Hepatocyte (in vitro differentiated cells): ENCODE data around the gene RNF208. TPM values are rescaled to one million over a fixed set of nuclear protein-coding genes. Genes with fewer than 3 reads are reported as not detected.

Source experiments
- DNase-seq: peaks from one replicate; pipeline ENCODE4 v3.0.0-alpha.2; 2016; ENCODE audit warnings: low spot score
- H2AFZ ChIP-seq: fragments of 200-600 bp; sonication (generic); 2 replicates; pipeline ENCODE4 v1.6.0; 2016; ENCODE audit warnings: antibody characterized with exemption, mild to moderate bottlenecking
- H3K27ac ChIP-seq: fragments of 200-600 bp; sonication (generic); 2 replicates; pipeline ENCODE4 v1.5.1; 2016; ENCODE audit warnings: mild to moderate bottlenecking
- H3K27me3 ChIP-seq: fragments of 200-600 bp; sonication (generic); 2 replicates; pipeline ENCODE4 v1.6.1; 2016
- H3K36me3 ChIP-seq: fragments of 200-600 bp; sonication (generic); replicated peaks from 2 replicates; pipeline ENCODE4 v1.5.1; 2016; ENCODE audit warnings: low read depth; ENCODE audit not compliant: insufficient read depth
- H3K4me1 ChIP-seq: fragments of 200-600 bp; sonication (generic); 2 replicates; pipeline ENCODE4 v1.5.1; 2016; ENCODE audit warnings: mild to moderate bottlenecking, moderate library complexity; ENCODE audit not compliant: insufficient read depth
- H3K4me2 ChIP-seq: fragments of 200-600 bp; sonication (generic); 2 replicates; pipeline ENCODE4 v1.6.0; 2016
- H3K4me3 ChIP-seq: fragments of 200-600 bp; sonication (generic); 2 replicates; pipeline ENCODE4 v1.5.1; 2016; ENCODE audit warnings: mild to moderate bottlenecking
- H3K79me2 ChIP-seq: fragments of 200-600 bp; sonication (generic); 2 replicates; pipeline ENCODE4 v1.6.0; 2017; ENCODE audit warnings: mild to moderate bottlenecking
- H3K9me2 ChIP-seq: fragments of 200-600 bp; sonication (generic); replicated peaks from 2 replicates; pipeline ENCODE4 v1.6.0; 2017; ENCODE audit warnings: mild to moderate bottlenecking; ENCODE audit not compliant: insufficient read depth
- H3K9me3 ChIP-seq: fragments of 200-600 bp; sonication (generic); 2 replicates; pipeline ENCODE4 v1.5.1; 2016; ENCODE audit warnings: low read depth, mild to moderate bottlenecking
- H4K20me1 ChIP-seq: fragments of 200-600 bp; sonication (generic); 2 replicates; pipeline ENCODE4 v1.6.0; 2016; ENCODE audit warnings: mild to moderate bottlenecking; ENCODE audit not compliant: insufficient read depth, poor library complexity, severe bottlenecking
- CTCF ChIP-seq: fragments of 200-600 bp; sonication (generic); IDR thresholded peaks from 2 replicates; pipeline ENCODE4 v1.5.1; 2016; ENCODE audit warnings: antibody characterized with exemption, mild to moderate bottlenecking; ENCODE audit not compliant: poor library complexity
- EZH2 ChIP-seq: fragments of 200-600 bp; sonication (generic); IDR thresholded peaks from 2 replicates; pipeline ENCODE4 v1.6.1; 2016; ENCODE audit warnings: antibody characterized with exemption, mild to moderate bottlenecking, borderline replicate concordance
- EZH2phosphoT487 ChIP-seq: fragments of 200-600 bp; sonication (generic); IDR thresholded peaks from one replicate; pipeline ENCODE4 v1.6.1; 2018; ENCODE audit warnings: antibody characterized with exemption, mild to moderate bottlenecking, low read depth, moderate library complexity; ENCODE audit not compliant: unreplicated experiment, severe bottlenecking
- WGBS: methylation state at CpG from one replicate; pipeline ENCODE4 v1.1.6; 2016; ENCODE audit warnings: low lambda C conversion rate; ENCODE audit errors: missing lambda C conversion rate; 5-methylcytosine and 5-hydroxymethylcytosine counted together
- polyA plus RNA-seq: library from polyadenylated mRNA; unstranded; fragments of >200 nt; fragmentation: Nextera tagmentation; extraction: Ambion mirVana; gene quantifications from 2 replicates; pipeline ENCODE4 v1.2.1, GENCODE V29; 2016
- total RNA-seq: library from RNA; depleted of rRNA; stranded (reverse); fragments of >200 nt; gene quantifications from 2 replicates; pipeline ENCODE4 v1.2.3, GENCODE V29; 2014

The RNF208 gene
- total and polyA plus RNA-seq, 2 experiments from 2014 or later = 1.6 to 3.3 TPM

GRCh38 chr9:137192448-137192780 is 29.6 kb downstream of the RNF208 start:
- peaks cover 88% of the 10 kb centered on the region for H3K79me2 ChIP-seq
- no peaks in the 10 kb centered on the region for H3K9me2 ChIP-seq
- peaks cover 60% of the 10 kb centered on the region for H4K20me1 ChIP-seq
- no peak overlapping the region for H3K27ac ChIP-seq
- peaks cover 37% of the 10 kb centered on the region for H3K4me1 ChIP-seq
- H3K4me2 ChIP-seq = no peak overlapping the region
- H3K4me3 ChIP-seq = no peak overlapping the region
- H2AFZ ChIP-seq = no peak overlapping the region
- TF ChIP-seq CTCF (no peak), EZH2phosphoT487 (no peak), EZH2 (no peak)
- DNase-seq = no peak
- no peaks in the 10 kb centered on the region for H3K27me3 ChIP-seq
- H3K36me3 ChIP-seq = no peaks in the 10 kb centered on the region
- 92% methylated on average over 9 of the region's 10 CpGs for WGBS
- no peaks in the 10 kb centered on the region for H3K9me3 ChIP-seq

GRCh38 chr9:137191691-137192447 is 30.2 kb downstream of the RNF208 start:
- 92% methylated on average over 20 of the region's 22 CpGs for WGBS
- Histone ChIP-seq H3K9me2 (no peaks in the 10 kb centered on the region), H3K27ac (no peak overlapping the region), H4K20me1 (peaks cover 59% of the 10 kb centered on the region), H3K4me2 (no peak overlapping the region), H3K27me3 (no peaks in the 10 kb centered on the region), H3K9me3 (no peaks in the 10 kb centered on the region), H3K4me1 (peaks cover 41% of the 10 kb centered on the region), H2AFZ (no peak overlapping the region), H3K36me3 (no peaks in the 10 kb centered on the region), H3K79me2 (peaks cover 88% of the 10 kb centered on the region), H3K4me3 (no peak overlapping the region)
- TF ChIP-seq EZH2 (no peak), CTCF (no peak)
- DNase-seq = no peak

- Histone ChIP-seq H3K4me3 (no peak overlapping the region), H3K36me3 (no peaks in the 10 kb centered on the region)
- WGBS = 94% methylated on average over 3 of the region's 3 CpGs
Observed at GRCh38 chr9:137191245-137191644, 30.8 kb downstream of the RNF208 start.

More at GRCh38 chr9:137191245-137191644, 30.8 kb downstream of the RNF208 start:
- peaks cover 87% of the 10 kb centered on the region for H3K79me2 ChIP-seq
- TF ChIP-seq EZH2 = no peak
- no peak for TF ChIP-seq EZH2phosphoT487
- TF ChIP-seq CTCF = no peak
- H3K9me2 ChIP-seq = no peaks in the 10 kb centered on the region
- no peak for DNase-seq
- H3K27ac ChIP-seq = no peak overlapping the region
- no peaks in the 10 kb centered on the region for H3K27me3 ChIP-seq
- H3K4me1 ChIP-seq = peaks cover 41% of the 10 kb centered on the region
- no peak overlapping the region for H2AFZ ChIP-seq
- H3K9me3 ChIP-seq = no peaks in the 10 kb centered on the region
- peaks cover 54% of the 10 kb centered on the region for H4K20me1 ChIP-seq
- no peak overlapping the region for H3K4me2 ChIP-seq
